ENCODE results near the gene LEFTY2. TPM values are rescaled to one million over a fixed set of nuclear protein-coding genes. Genes with fewer than 3 reads are reported as not detected.

Gene LEFTY2
- total and polyA plus RNA-seq, 4 donors, result 0.09 to 0.24 TPM; not detected in 2

DNA sequence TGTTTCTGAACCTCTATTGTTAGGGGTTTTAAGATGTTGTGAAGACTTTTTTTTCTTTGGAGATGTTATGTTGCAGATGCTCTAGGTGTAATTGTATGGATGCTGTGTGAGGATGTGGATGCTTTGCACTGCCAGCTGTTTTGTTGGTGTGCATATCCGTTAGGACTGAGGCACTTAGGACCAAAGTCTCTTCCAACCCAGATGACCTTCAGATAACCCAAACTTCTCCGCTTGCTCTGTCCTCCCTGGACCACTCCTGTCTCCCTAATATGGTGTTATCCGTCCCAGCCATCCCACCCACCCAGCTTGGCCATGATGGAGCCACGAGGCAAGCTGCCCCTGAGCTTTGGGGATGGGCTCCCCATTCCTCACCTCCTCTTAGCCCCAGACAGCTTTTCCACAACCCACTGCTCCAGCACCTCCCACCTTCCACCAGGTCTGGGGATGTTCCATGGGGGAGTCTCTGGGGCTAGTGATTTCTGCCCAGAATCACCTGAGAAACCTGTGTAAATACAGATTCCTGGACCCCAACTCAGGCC, 5.1 kb upstream of the LEFTY2 start:
- Histone ChIP-seq H3K9me3 (ENCODE audit: control insufficient read depth in 4 of 4, low read length in 3 of 4) (no peaks in the 10 kb centered on the region), H3K9ac (ENCODE audit: low read depth in 1 of 2, low read length in 2 of 2) (no peak overlapping the region), H3K4me1 (ENCODE audit: control insufficient read depth in 4 of 4, insufficient read depth in 4 of 4, low read length in 3 of 4) (no peaks in the 10 kb centered on the region), H3K27me3 (ENCODE audit: control insufficient read depth in 4 of 4, insufficient read depth in 4 of 4, low read length in 3 of 4) (peaks cover 0 to 2% (median 0%) of the 10 kb centered on the region in 4 donors), H3K4me3 (ENCODE audit: low read depth in 1 of 3, low read length in 3 of 3) (no peak overlapping the region), H3K27ac (ENCODE audit: low read depth in 1 of 2, low read length in 2 of 2) (no peak overlapping the region), H3K36me3 (ENCODE audit: control insufficient read depth in 4 of 4, insufficient read depth in 3 of 4, low read depth in 1 of 4, low read length in 3 of 4) (no peaks in the 10 kb centered on the region)
- no peak for TF ChIP-seq EGR1 (IDR thresholded peaks at IDR 0.05; ENCODE audit: low read depth in 2 of 2)
- no peak for TF ChIP-seq FOXA2 (IDR thresholded peaks at IDR 0.05)
- TF ChIP-seq RXRA (IDR thresholded peaks at IDR 0.05), result no peak
- TF ChIP-seq, protein P1, sequence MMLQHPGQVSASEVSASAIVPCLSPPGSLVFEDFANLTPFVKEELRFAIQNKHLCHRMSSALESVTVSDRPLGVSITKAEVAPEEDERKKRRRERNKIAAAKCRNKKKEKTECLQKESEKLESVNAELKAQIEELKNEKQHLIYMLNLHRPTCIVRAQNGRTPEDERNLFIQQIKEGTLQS (IDR thresholded peaks at IDR 0.05), result no peak
- TF ChIP-seq JUND (IDR thresholded peaks at IDR 0.05), result no peak
- TF ChIP-seq, protein P2, sequence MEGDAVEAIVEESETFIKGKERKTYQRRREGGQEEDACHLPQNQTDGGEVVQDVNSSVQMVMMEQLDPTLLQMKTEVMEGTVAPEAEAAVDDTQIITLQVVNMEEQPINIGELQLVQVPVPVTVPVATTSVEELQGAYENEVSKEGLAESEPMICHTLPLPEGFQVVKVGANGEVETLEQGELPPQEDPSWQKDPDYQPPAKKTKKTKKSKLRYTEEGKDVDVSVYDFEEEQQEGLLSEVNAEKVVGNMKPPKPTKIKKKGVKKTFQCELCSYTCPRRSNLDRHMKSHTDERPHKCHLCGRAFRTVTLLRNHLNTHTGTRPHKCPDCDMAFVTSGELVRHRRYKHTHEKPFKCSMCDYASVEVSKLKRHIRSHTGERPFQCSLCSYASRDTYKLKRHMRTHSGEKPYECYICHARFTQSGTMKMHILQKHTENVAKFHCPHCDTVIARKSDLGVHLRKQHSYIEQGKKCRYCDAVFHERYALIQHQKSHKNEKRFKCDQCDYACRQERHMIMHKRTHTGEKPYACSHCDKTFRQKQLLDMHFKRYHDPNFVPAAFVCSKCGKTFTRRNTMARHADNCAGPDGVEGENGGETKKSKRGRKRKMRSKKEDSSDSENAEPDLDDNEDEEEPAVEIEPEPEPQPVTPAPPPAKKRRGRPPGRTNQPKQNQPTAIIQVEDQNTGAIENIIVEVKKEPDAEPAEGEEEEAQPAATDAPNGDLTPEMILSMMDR (IDR thresholded peaks at IDR 0.05; ENCODE audit: low read depth, low read length, missing input control), result no peak
- no peak for TF ChIP-seq RAD21 (IDR thresholded peaks at IDR 0.05)
- TF ChIP-seq SP1 (IDR thresholded peaks at IDR 0.05), result no peak
- no peak for TF ChIP-seq TAF1 (conservative IDR thresholded peaks at IDR 0.05)
- no peak for TF ChIP-seq YY1 (IDR thresholded peaks at IDR 0.05)
- TF ChIP-seq HNF4A (conservative IDR thresholded peaks at IDR 0.05), result no peak
- WGBS, result 70% methylated on average over 4 of the region's 4 CpGs
- no peak for DNase-seq (ENCODE audit: low spot score)

DNA sequence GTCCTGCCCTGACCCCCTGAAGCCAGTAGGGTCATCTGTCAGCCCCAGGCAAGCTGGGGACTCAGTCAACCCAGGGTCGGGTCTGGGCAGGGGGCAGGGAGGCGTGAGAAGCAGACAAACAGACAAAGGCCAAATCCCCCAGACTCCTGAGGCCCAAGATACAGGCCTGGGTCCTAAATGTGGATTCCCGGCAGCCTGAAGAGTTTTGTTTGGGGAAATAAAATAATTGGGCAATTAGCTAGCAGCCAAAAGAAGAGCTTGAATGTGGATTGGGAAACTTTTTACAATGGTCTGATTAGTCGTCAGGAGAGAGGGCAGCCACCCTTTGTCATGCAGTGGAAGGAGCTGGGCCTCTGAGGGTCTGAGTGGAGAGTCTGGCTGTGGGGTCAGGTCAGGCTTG, 4.5 kb upstream of the LEFTY2 start:
- Histone ChIP-seq H3K4me3 (ENCODE audit: low read depth in 1 of 3, low read length in 3 of 3) (no peak overlapping the region), H3K4me1 (ENCODE audit: control insufficient read depth in 4 of 4, insufficient read depth in 4 of 4, low read length in 3 of 4) (no peaks in the 10 kb centered on the region), H3K27ac (ENCODE audit: low read depth in 1 of 2, low read length in 2 of 2) (no peak overlapping the region), H3K27me3 (ENCODE audit: control insufficient read depth in 4 of 4, insufficient read depth in 4 of 4, low read length in 3 of 4) (peaks cover 0 to 2% (median 0%) of the 10 kb centered on the region in 4 donors), H3K36me3 (ENCODE audit: control insufficient read depth in 4 of 4, insufficient read depth in 3 of 4, low read depth in 1 of 4, low read length in 3 of 4) (no peaks in the 10 kb centered on the region), H3K9me3 (ENCODE audit: control insufficient read depth in 4 of 4, low read length in 3 of 4) (no peaks in the 10 kb centered on the region), H3K9ac (ENCODE audit: low read depth in 1 of 2, low read length in 2 of 2) (no peak overlapping the region)
- 78% methylated on average over 4 of the region's 4 CpGs for WGBS
- TF ChIP-seq, protein P3, sequence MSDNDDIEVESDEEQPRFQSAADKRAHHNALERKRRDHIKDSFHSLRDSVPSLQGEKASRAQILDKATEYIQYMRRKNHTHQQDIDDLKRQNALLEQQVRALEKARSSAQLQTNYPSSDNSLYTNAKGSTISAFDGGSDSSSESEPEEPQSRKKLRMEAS (IDR thresholded peaks at IDR 0.05), result no peak
- no peak for TF ChIP-seq SP1 (IDR thresholded peaks at IDR 0.05)
- no peak for TF ChIP-seq YY1 (IDR thresholded peaks at IDR 0.05)
- TF ChIP-seq, protein P1 (IDR thresholded peaks at IDR 0.05), result no peak
- TF ChIP-seq, protein P4, sequence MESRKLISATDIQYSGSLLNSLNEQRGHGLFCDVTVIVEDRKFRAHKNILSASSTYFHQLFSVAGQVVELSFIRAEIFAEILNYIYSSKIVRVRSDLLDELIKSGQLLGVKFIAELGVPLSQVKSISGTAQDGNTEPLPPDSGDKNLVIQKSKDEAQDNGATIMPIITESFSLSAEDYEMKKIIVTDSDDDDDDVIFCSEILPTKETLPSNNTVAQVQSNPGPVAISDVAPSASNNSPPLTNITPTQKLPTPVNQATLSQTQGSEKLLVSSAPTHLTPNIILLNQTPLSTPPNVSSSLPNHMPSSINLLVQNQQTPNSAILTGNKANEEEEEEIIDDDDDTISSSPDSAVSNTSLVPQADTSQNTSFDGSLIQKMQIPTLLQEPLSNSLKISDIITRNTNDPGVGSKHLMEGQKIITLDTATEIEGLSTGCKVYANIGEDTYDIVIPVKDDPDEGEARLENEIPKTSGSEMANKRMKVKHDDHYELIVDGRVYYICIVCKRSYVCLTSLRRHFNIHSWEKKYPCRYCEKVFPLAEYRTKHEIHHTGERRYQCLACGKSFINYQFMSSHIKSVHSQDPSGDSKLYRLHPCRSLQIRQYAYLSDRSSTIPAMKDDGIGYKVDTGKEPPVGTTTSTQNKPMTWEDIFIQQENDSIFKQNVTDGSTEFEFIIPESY (IDR thresholded peaks at IDR 0.05), result no peak
- no peak for TF ChIP-seq FOXA1 (IDR thresholded peaks at IDR 0.05)
- no peak for TF ChIP-seq GABPA (IDR thresholded peaks at IDR 0.05 in 1 of 2, conservative IDR thresholded peaks at IDR 0.05 in 1 of 2)
- no peak for TF ChIP-seq EGR1 (IDR thresholded peaks at IDR 0.05; ENCODE audit: low read depth in 2 of 2)
- no peak for TF ChIP-seq FOXA2 (IDR thresholded peaks at IDR 0.05)
- no peak for TF ChIP-seq NR2F2 (IDR thresholded peaks at IDR 0.05)
- no peak for TF ChIP-seq HNF4G (IDR thresholded peaks at IDR 0.05)
- no peak for TF ChIP-seq HNF4A (conservative IDR thresholded peaks at IDR 0.05)
- TF ChIP-seq, protein P2 (IDR thresholded peaks at IDR 0.05; ENCODE audit: low read depth, low read length, missing input control), result no peak
- TF ChIP-seq TAF1 (conservative IDR thresholded peaks at IDR 0.05), result no peak
- no peak for TF ChIP-seq JUND (IDR thresholded peaks at IDR 0.05)
- no peak for TF ChIP-seq RAD21 (IDR thresholded peaks at IDR 0.05)
- TF ChIP-seq, protein P5, sequence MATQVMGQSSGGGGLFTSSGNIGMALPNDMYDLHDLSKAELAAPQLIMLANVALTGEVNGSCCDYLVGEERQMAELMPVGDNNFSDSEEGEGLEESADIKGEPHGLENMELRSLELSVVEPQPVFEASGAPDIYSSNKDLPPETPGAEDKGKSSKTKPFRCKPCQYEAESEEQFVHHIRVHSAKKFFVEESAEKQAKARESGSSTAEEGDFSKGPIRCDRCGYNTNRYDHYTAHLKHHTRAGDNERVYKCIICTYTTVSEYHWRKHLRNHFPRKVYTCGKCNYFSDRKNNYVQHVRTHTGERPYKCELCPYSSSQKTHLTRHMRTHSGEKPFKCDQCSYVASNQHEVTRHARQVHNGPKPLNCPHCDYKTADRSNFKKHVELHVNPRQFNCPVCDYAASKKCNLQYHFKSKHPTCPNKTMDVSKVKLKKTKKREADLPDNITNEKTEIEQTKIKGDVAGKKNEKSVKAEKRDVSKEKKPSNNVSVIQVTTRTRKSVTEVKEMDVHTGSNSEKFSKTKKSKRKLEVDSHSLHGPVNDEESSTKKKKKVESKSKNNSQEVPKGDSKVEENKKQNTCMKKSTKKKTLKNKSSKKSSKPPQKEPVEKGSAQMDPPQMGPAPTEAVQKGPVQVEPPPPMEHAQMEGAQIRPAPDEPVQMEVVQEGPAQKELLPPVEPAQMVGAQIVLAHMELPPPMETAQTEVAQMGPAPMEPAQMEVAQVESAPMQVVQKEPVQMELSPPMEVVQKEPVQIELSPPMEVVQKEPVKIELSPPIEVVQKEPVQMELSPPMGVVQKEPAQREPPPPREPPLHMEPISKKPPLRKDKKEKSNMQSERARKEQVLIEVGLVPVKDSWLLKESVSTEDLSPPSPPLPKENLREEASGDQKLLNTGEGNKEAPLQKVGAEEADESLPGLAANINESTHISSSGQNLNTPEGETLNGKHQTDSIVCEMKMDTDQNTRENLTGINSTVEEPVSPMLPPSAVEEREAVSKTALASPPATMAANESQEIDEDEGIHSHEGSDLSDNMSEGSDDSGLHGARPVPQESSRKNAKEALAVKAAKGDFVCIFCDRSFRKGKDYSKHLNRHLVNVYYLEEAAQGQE (IDR thresholded peaks at IDR 0.05), result no peak
- no peak for TF ChIP-seq RXRA (IDR thresholded peaks at IDR 0.05)
- DNase-seq (ENCODE audit: low spot score), result no peak
